Mucosa of descending colon (tissue), 3 donors: ENCODE measurements around the gene PLEKHA8. TPM values are rescaled to one million over a fixed set of nuclear protein-coding genes. Genes with fewer than 3 reads are reported as not detected.

Experiments used
- ATAC-seq: fragments of 200-7000 bp; cut with Tn5 transposase; one replicate; pipeline ENCODE4 v1.9.1; 2020; ENCODE audit warnings: mild to moderate bottlenecking, moderate library complexity
- DNase-seq, 3 donors: peaks; one replicate each; pipeline ENCODE4 v3.0.0-alpha.2; 2020
- H3K36me3 ChIP-seq: fragments of 200-600 bp; one replicate; pipeline ENCODE4 v1.8.0; 2021; ENCODE audit warnings: low read depth, mild to moderate bottlenecking
- H3K4me1 ChIP-seq: fragments of 200-600 bp; one replicate; pipeline ENCODE4 v1.8.0; 2021; ENCODE audit warnings: low read depth, mild to moderate bottlenecking
- H3K4me3 ChIP-seq: fragments of 200-600 bp; one replicate; pipeline ENCODE4 v1.8.0; 2021; ENCODE audit warnings: mild to moderate bottlenecking
- H3K9me3 ChIP-seq: fragments of 200-600 bp; one replicate; pipeline ENCODE4 v1.8.0; 2021; ENCODE audit warnings: mild to moderate bottlenecking
- CTCF ChIP-seq: fragments of 200-600 bp; IDR thresholded peaks from one replicate; pipeline ENCODE4 v1.8.0; 2022; ENCODE audit warnings: antibody characterized with exemption, mild to moderate bottlenecking
- intact Hi-C, 2 donors: fragments of 100-400 bp; cut with DNase I in 1 of 2; cut with micrococcal nuclease in 1 of 2; formaldehyde crosslinking; loops; one replicate each; pipeline versions ENCODE4 v1.11.0 to v1.11.1; 2022; cut with DNase I, micrococcal nuclease
- total RNA-seq, 3 donors: library from RNA; stranded (reverse); fragmentation: NEBNext Ultra II Directional in 2 of 3; extraction: Animal tissue kit (Norgen Biotek cat#: 25700) in 2 of 3; gene quantifications; one replicate each; pipeline versions ENCODE4 v1.2.1 to v1.2.4, GENCODE V29; 2021 to 2023
- donor health status: DM: no; HTN: no; CAD: no; lungs with moderate emphysema.
- donor health status: DM: no; HTN: no; CAD: no.
- donor health status: DM: no; HTN: yes; CAD: no.

PLEKHA8 gene
- total RNA-seq, 3 donors from 2014 or later, result 11.7 to 13.0 (median 12.5) TPM

GRCh38 chr7:30154111-30154587 lies 125.9 kb downstream of the PLEKHA8 start:
- no peak for DNase-seq
- ATAC-seq, result peak; percentile 39
- no peaks in the 10 kb centered on the region for H3K4me1 ChIP-seq
- H3K36me3 ChIP-seq, result no peaks in the 10 kb centered on the region
- H3K4me3 ChIP-seq, result no peak overlapping the region
- no peaks in the 10 kb centered on the region for H3K9me3 ChIP-seq
- intact Hi-C loops, result no loop called here
- TF ChIP-seq CTCF, result no peak

- no peak for TF ChIP-seq CTCF
- Histone ChIP-seq H3K4me1 (no peaks in the 10 kb centered on the region), H3K36me3 (no peaks in the 10 kb centered on the region), H3K4me3 (no peak overlapping the region), H3K9me3 (no peaks in the 10 kb centered on the region)
- intact Hi-C loops, result no loop called here
- no peak for DNase-seq
- no peak for ATAC-seq
These were observed 127.3 kb downstream of the PLEKHA8 start for GRCh38 chr7:30155481-30155880.

DNA sequence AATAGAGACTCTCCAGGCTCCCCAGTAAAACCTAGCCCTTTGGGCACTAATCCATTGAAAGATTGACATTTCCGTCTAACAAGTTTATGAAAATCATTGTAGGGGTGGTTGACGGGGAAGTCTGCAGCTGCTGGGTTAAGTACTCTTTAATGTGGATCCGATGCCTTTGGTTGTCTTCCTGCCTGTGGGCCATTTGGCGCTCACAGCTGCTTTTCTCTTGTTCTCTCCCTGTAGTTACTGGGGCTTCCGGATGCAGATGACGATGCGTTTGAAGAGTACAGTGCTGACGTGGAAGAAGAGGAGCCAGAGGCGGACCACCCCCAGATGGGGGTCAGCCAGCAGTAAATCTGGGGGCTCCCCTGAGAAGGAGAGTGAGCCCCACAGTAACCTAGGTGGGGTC lies 129.0 kb downstream of the PLEKHA8 start:
- H3K4me1 ChIP-seq, result no peaks in the 10 kb centered on the region
- no peak for TF ChIP-seq CTCF
- H3K36me3 ChIP-seq, result no peaks in the 10 kb centered on the region
- H3K9me3 ChIP-seq, result no peaks in the 10 kb centered on the region
- DNase-seq (no peak), ATAC-seq (no peak)
- H3K4me3 ChIP-seq, result no peak overlapping the region
- intact Hi-C loops, result no loop called here

DNA sequence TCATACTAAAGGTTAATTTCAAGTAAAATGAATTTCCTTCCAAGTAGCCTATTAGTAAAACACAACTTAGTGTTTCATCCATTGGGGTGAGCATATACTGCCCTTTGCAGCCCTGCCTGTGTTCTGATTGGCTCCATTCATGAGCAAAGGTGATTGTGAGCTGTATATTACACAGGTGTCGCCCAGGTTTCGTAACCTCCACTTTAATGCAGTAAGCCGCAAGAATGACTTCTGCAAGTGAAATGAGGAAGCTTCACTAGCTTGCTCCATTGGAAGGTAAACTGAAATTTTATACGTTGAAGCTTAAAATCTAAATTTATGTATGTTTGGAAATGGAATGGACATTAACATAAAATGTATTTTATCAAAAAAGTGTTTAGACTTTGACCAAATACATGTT lies 131.0 kb downstream of the PLEKHA8 start:
- peak in 1 of 3 donors; percentile 62 for DNase-seq

DNA sequence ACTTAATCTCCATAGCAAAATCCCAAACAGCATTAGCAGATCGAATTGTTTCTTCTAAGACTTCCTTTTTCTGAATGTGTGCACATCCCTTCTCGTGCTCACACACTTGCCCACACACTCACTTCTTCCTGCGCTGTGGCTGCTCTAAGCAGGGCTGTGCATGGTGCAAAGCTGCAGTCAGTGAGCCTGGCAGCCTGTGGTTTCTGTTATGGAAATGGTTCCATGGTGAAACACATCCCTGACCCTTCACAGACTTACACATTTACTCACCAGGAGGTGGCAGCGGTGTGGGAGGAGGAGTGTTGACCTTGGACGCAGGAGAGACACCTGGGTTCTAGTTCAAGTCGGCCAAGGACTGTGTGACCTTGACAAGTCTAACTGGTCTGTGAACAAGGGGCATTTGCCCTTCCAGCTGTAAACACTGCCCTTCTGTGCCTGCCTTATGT lies 131.5 kb downstream of the PLEKHA8 start:
- Histone ChIP-seq H3K9me3 (no peaks in the 10 kb centered on the region), H3K4me3 (no peak overlapping the region), H3K36me3 (no peaks in the 10 kb centered on the region), H3K4me1 (no peaks in the 10 kb centered on the region)
- TF ChIP-seq CTCF, result no peak
- ATAC-seq (peak; percentile 76), DNase-seq (peak in 2 of 3 donors; percentile 41 to 53)
- intact Hi-C loops, result loop anchor here (10.0 kb wide), 3 partner anchors 115 to 255 kb away; no protein-coding TSS in a partner anchor

More for the DNA sequence above, 131.0 kb downstream of the PLEKHA8 start:
- no peaks in the 10 kb centered on the region for H3K9me3 ChIP-seq
- no peaks in the 10 kb centered on the region for H3K36me3 ChIP-seq
- no peak overlapping the region for H3K4me3 ChIP-seq
- intact Hi-C loops, result no loop called here
- ATAC-seq, result peak; percentile 83
- no peaks in the 10 kb centered on the region for H3K4me1 ChIP-seq
- TF ChIP-seq CTCF, result no peak

DNA sequence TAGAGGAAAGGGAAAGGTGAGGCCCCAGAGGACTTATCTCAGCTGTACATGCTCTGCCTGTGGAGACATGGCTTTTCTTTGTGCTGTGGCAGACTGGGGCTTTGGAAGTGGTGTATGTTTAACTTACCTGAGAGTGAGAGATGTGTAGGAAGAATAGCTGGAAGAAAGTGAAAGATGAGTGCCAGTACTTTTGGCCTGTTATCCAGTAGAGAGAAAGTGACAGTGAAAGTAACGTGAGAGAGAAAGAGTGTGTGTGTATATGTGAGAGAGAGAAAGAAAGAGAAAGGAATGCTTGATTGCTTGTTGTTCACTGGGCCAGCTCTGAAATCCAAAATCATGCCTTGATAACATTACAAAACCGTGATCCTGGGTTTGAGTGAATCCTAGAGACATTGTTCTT lies 132.1 kb downstream of the PLEKHA8 start:
- Histone ChIP-seq H3K4me3 (no peak overlapping the region), H3K9me3 (no peaks in the 10 kb centered on the region), H3K36me3 (no peaks in the 10 kb centered on the region), H3K4me1 (peaks cover 5% of the 10 kb centered on the region)
- DNase-seq (no peak), ATAC-seq (no peak)
- TF ChIP-seq CTCF, result no peak
- intact Hi-C loops, result loop anchor here (10.0 kb wide), 3 partner anchors 114 to 254 kb away; no protein-coding TSS in a partner anchor
